HG02884 (cell line): ENCODE results near the gene IRGM.
"Not testable (repeated sequence)": the region's sequence is repeated elsewhere in the genome, so short reads cannot be mapped to it uniquely, and the experiment has no call there.

Source experiments
- ATAC-seq: cut with Tn5 transposase; IDR thresholded peaks from one replicate; pipeline ENCODE4 v1.9.1; 2021; ENCODE audit warnings: mild to moderate bottlenecking, moderate library complexity; ENCODE audit not compliant: unreplicated experiment

Gene IRGM

GRCh38 chr5:150846308-150846653 lies at the start of gene IRGM:
Gene IRGM, plus strand, starts transcription at chr5:150846521. Its CDS starts 1,603 bp downstream, at chr5:150848124.
- ATAC-seq = not testable (repeated sequence)

- ATAC-seq = no peak
Measured at GRCh38 chr5:150797384-150797783, 48.9 kb upstream of the IRGM start.

DNA sequence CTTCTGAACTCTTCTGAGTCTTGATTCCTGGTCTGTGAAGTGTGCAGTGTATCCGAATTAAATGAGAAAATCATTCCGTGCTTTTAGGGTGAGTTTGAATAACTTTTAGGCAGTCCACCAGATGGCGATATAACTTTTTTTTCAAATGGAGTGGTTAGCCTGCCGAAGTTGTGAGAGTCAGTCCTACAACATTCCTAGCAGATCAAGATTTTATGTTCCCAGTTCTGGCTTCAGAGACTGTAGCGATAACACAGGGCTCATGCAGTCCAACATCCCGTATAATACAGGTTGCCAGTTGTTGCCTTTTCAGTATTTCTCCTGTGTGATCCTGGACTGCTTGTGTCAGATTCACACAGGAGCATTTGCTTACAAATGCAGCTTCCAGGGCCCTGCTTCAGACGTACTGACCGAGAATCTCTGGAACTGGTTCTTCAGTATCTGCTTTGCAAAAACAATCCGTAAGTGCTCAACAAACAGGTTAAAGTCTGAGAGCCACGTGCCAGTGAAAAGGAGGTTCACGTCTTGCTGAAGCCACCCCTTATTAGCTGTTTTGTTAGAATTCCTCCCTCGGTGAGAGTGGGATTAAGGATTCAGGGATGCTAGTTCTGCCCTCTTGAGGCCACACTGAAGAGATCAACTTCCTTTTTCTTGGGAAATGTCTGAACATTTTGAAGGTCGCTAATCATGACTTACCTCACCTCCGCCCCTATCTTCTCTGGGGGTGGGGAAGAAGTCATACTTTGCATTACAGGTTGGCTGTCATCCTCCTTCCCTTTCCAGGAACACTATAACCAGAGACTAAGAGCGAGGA lies 45.0 kb upstream of the IRGM start:
- ATAC-seq = no peak

DNA sequence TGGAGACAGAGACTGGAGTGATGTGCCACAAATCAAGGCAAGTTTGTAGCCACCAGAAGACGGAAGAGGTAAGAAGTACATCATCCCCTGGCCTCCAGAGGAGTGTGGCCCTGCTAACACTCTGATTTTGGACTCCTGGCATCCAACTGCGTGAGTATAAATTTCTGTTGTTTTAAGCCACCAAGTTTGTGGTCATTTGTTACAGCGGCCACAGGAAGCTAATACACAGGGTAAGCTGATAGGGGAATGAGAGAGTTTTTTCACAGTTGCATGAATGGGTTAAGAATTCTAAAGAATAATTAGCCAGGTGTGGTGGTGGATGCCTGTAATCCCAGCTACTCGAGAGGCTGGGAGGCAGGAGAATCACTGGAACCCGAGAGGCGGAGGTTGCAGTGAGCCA lies 41.9 kb upstream of the IRGM start:
- no peak for ATAC-seq

GRCh38 chr5:150809363-150809762 lies 37.0 kb upstream of the IRGM start:
- no peak for ATAC-seq

DNA sequence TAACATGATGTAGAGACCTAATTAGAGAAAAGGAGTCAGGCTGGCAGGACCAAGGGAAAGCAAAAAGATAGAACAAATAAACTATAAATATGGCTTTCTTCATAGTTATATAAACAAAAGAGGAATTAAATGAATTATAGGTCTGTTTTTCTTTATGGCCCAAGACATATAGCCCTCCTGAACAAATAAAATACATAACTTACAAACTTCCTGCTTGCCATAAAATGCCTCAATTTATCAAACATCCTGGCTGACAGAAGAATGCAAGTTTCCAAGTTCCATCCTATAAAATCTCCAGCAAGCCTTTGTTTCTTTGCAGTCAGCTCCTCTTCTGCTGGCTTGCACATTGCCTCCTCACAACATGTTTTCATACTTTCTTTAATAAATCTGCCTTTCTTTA lies 31.3 kb upstream of the IRGM start:
- ATAC-seq = no peak

DNA sequence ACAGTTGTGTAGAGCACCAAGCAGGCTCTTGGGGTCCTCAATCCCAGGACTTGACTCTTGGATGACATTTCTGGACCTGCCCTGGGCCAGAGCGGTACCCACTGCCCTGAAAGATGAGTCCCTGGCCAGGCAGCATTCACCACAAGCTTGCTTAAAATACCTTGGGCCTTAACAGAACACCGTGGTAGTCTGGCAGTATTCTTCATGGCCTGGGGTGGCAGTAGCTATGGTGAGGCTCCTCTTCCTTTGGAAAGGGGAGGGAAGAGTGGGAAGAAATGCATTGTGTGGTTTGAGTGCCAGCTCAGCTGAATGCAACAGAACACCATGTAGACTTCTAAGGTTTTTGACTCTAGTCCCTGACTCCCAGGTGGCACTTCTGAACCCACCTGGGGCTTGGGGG lies 29.4 kb upstream of the IRGM start:
- no peak for ATAC-seq

- no peak for ATAC-seq
Measured at GRCh38 chr5:150829744-150830143, 16.6 kb upstream of the IRGM start.

DNA sequence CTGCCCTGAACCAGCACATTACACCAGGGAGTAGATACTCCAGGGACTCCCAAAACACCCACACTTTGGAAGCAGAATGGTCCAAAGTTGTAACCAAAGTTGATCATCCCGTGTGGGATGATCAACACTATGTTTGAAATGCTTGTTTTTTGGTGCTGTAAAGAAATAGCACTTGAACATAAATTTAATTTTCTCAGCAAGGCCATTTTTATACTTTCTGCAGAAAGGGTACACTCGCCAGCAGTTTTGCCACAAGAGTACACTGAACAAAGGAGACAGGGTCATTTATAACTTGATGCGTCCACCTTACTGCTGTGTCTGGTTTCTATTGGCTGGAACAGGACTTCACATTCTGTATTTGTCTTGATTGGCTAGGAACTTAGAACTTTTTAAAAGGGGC lies 14.5 kb upstream of the IRGM start:
- not testable (repeated sequence) for ATAC-seq

DNA sequence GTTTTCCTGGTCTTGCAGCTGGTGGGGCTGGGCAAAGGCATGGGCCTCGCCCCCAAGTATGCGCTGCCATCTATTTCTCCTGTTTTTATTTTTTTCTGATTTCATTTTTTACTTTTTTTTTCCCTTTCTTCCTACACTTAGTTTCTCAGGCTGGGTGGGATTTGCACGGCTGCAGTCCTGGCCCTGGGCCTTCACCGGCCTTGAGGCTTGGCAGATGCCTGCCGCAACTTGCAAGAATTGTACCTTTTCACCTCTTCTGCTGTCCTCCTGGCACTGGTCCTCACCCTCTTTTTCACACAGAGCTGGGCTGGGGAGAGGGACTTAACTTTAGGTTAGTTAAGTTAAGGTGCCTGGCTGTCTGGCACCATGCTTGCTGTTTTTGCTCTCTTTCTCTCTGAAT lies 10.3 kb upstream of the IRGM start:
- no peak for ATAC-seq

GRCh38 chr5:150836703-150837102 lies 9.6 kb upstream of the IRGM start:
- ATAC-seq = no peak

GRCh38 chr5:150845185-150845859 lies 999 bp upstream of the IRGM start:
- not testable (repeated sequence) for ATAC-seq

DNA sequence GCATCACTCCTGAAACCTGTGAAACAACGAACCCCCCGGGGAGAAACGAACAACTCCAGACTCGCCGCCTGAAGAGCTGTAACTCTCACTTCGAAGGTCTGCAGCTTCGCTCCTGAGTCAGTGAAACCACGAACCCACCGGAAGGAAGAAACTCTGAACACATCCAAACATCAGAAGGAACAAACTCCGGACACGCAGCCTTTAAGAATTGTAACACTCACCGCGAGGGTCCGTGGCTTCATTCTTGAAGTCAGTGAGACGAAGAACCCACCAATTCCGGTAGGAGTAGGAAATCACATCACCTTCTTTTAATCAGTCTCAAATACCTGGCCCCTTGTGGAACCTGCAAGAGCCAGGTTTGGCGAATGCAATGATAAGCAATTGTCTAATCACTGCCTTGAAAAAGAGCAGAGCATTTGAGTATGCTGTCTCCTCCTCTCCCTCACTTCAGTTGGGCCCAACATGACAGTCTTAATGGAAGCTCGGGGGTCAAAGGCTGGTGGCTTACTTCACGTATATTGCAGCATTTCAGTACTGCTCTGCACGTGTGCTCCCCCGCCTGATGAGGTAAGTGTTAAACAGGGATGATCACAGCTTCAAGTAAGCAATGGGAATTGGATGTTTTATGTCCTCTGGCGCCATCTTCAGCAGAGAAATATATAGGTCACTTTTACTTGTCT lies 473 bp downstream of the IRGM start:
- ATAC-seq = peak; percentile 97

- no peak for ATAC-seq
Measured at GRCh38 chr5:150847334-150847695, 994 bp downstream of the IRGM start.

GRCh38 chr5:150848271-150848670 lies 1.9 kb downstream of the IRGM start:
- no peak for ATAC-seq

GRCh38 chr5:150851039-150851438 lies 4.7 kb downstream of the IRGM start:
- ATAC-seq = no peak

DNA sequence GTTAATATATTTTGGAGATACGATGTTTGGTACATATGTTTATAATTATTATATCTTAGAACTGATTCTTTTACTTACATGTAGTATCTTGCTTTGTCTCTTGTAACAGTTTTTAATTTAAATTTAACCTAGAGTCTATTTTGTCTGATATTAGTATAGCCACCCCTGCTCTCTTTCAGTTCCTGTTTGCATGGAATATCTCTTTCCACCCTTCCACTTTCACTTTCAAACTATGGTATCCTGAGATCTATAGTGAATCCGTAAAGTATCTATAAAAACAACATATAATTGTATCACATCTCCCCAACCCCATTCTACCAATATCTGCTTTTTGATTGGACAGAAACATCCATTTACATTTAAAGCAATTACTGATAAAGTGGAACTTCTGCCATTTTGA lies 7.2 kb downstream of the IRGM start:
- ATAC-seq = no peak

DNA sequence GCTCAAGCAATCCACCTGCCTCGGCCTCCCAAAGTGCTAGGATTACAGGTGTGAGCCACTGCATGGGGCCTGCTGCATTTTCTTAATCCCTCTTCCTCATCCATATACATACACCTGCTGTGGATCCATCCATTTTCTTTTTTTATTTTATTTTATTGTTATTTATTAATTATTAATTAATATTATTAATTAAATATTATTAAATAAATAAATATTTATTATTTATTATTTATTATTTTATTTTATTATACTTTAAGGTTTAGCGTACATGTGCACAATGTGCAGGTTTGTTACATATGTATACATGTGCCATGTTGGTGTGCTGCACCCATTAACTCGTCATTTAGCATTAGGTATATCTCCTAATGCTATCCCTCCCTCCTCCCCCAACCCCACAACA lies 10.4 kb downstream of the IRGM start:
- ATAC-seq = not testable (repeated sequence)

- no peak for ATAC-seq
Measured at GRCh38 chr5:150860246-150860821, 14.0 kb downstream of the IRGM start.

DNA sequence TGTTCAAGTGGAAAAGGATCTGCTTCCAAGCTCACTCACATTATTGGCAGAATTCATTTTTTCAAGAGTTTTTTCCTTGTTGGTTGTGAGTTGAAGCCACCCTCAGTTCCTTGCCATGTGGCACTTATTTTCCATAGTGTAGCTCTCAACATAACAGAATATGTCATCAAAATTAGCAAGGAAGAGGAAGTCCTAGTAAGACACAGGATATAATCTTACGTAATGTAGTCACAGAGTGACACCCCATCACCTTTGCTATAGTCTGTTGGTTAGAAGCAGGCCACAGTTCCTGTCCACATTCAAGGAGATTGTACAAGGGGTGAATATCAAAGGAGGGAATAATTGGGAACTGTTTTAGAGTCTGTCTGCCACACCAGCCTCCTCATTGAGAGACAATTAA lies 15.7 kb downstream of the IRGM start:
- ATAC-seq = no peak

- ATAC-seq = no peak
Measured at GRCh38 chr5:150879358-150879757, 33.0 kb downstream of the IRGM start.
